KMS-11 (cell line): Measurements from ENCODE around the gene SLC49A3.

Source experiments
- H2AFZ ChIP-seq: fragments of 200-600 bp; sonication (generic); 2 replicates; pipeline ENCODE4 v1.6.1; 2016; ENCODE audit warnings: antibody characterized with exemption, mixed run types, low read depth
- H3K27ac ChIP-seq: fragments of 200-600 bp; sonication (generic); 2 replicates; pipeline ENCODE4 v1.6.1; 2016; ENCODE audit warnings: mild to moderate bottlenecking, mixed run types
- H3K27me3 ChIP-seq: fragments of 200-600 bp; sonication (generic); 2 replicates; pipeline ENCODE4 v1.6.1; 2017; ENCODE audit warnings: mild to moderate bottlenecking, low read depth, mixed run types, moderate library complexity; ENCODE audit not compliant: insufficient read depth
- H3K36me3 ChIP-seq: fragments of 200-600 bp; sonication (generic); 2 replicates; pipeline ENCODE4 v1.6.1; 2017; ENCODE audit warnings: mild to moderate bottlenecking, mixed run types; ENCODE audit not compliant: insufficient read depth
- H3K4me1 ChIP-seq: fragments of 200-600 bp; sonication (generic); 2 replicates; pipeline ENCODE4 v1.6.1; 2016; ENCODE audit warnings: mild to moderate bottlenecking, low read depth, mixed run types; ENCODE audit not compliant: poor library complexity, severe bottlenecking
- H3K4me2 ChIP-seq: fragments of 200-600 bp; sonication (generic); 2 replicates; pipeline ENCODE4 v1.7.0; 2016; ENCODE audit warnings: mild to moderate bottlenecking, mixed run types
- H3K4me3 ChIP-seq: fragments of 200-600 bp; sonication (generic); IDR thresholded peaks from 2 replicates; pipeline ENCODE4 v1.6.1; 2017; ENCODE audit warnings: low read depth, low read length, mixed read lengths; ENCODE audit not compliant: insufficient read depth
- H3K79me2 ChIP-seq: fragments of 200-600 bp; sonication (generic); 2 replicates; pipeline ENCODE4 v1.6.1; 2016; ENCODE audit warnings: low read depth, mixed run types; ENCODE audit not compliant: insufficient read depth
- H3K9ac ChIP-seq: fragments of 200-600 bp; sonication (generic); 2 replicates; pipeline ENCODE4 v1.6.1; 2016; ENCODE audit warnings: mild to moderate bottlenecking, mixed run types
- H4K20me1 ChIP-seq: fragments of 200-600 bp; sonication (generic); 2 replicates; pipeline ENCODE4 v1.6.1; 2016; ENCODE audit warnings: mild to moderate bottlenecking, mixed run types; ENCODE audit not compliant: insufficient read depth
- TF ChIP-seq, protein P1 (sequence below): fragments of 200-600 bp; sonication (generic); conservative IDR thresholded peaks from 2 replicates; pipeline ENCODE4 v1.6.1; 2017; ENCODE audit warnings: low read depth, mild to moderate bottlenecking, antibody characterized with exemption, low read length, moderate library complexity, mixed read lengths

Gene SLC49A3

GRCh38 chr4:704971-705277, 16.0 kb upstream of the SLC49A3 start:
- Histone ChIP-seq H3K79me2 (no peaks in the 10 kb centered on the region), H3K27ac (no peak overlapping the region), H2AFZ (peak overlapping the region; percentile 61; the same call in 1 of the 2 replicates), H4K20me1 (no peaks in the 10 kb centered on the region), H3K9ac (no peak overlapping the region), H3K4me2 (no peak overlapping the region), H3K4me3 (no peak overlapping the region), H3K4me1 (no peaks in the 10 kb centered on the region), H3K27me3 (no peaks in the 10 kb centered on the region), H3K36me3 (no peaks in the 10 kb centered on the region)
- TF ChIP-seq, protein P1, sequence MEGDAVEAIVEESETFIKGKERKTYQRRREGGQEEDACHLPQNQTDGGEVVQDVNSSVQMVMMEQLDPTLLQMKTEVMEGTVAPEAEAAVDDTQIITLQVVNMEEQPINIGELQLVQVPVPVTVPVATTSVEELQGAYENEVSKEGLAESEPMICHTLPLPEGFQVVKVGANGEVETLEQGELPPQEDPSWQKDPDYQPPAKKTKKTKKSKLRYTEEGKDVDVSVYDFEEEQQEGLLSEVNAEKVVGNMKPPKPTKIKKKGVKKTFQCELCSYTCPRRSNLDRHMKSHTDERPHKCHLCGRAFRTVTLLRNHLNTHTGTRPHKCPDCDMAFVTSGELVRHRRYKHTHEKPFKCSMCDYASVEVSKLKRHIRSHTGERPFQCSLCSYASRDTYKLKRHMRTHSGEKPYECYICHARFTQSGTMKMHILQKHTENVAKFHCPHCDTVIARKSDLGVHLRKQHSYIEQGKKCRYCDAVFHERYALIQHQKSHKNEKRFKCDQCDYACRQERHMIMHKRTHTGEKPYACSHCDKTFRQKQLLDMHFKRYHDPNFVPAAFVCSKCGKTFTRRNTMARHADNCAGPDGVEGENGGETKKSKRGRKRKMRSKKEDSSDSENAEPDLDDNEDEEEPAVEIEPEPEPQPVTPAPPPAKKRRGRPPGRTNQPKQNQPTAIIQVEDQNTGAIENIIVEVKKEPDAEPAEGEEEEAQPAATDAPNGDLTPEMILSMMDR, result no peak

DNA sequence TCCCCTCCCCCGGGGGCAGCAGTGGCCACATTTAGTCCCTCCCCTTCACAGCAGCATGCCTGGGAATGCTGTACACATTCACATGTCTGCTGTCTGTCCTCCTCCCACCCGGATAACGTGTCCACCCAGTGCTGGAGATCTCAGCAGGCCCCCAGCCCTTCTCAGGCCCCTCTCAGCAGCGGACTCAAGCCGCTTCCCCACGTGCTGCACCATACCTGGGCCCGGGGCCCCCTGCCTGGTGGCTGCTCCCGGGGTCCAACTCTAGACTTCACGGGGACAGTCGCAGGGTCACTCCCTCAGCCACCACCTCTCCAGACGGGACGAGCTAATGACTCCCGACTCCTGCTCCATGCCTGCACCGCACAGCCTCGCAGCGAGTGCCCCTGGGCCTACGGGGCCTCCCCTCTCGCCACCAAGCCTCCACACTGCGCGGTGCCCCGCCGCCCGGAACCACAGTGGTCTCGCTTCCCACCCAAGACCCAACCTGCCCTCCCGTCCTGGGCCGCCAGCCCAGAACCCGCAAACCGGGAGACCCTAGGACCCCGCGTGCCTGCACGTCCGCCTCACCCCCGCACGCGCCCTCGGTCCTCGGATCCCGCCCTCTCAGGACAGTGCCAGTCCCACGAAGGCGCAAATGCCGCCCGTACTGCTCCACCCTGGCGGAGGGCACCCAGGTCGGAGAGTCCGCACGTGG, 15.4 kb upstream of the SLC49A3 start:
- H3K79me2 ChIP-seq, result no peaks in the 10 kb centered on the region
- no peak overlapping the region for H3K9ac ChIP-seq
- H3K36me3 ChIP-seq, result no peaks in the 10 kb centered on the region
- TF ChIP-seq, protein P1, result no peak
- no peaks in the 10 kb centered on the region for H3K27me3 ChIP-seq
- H3K4me3 ChIP-seq, result no peak overlapping the region
- no peaks in the 10 kb centered on the region for H3K4me1 ChIP-seq
- no peak overlapping the region for H3K27ac ChIP-seq
- H2AFZ ChIP-seq, result no peak overlapping the region
- no peak overlapping the region for H3K4me2 ChIP-seq
- H4K20me1 ChIP-seq, result no peaks in the 10 kb centered on the region

DNA sequence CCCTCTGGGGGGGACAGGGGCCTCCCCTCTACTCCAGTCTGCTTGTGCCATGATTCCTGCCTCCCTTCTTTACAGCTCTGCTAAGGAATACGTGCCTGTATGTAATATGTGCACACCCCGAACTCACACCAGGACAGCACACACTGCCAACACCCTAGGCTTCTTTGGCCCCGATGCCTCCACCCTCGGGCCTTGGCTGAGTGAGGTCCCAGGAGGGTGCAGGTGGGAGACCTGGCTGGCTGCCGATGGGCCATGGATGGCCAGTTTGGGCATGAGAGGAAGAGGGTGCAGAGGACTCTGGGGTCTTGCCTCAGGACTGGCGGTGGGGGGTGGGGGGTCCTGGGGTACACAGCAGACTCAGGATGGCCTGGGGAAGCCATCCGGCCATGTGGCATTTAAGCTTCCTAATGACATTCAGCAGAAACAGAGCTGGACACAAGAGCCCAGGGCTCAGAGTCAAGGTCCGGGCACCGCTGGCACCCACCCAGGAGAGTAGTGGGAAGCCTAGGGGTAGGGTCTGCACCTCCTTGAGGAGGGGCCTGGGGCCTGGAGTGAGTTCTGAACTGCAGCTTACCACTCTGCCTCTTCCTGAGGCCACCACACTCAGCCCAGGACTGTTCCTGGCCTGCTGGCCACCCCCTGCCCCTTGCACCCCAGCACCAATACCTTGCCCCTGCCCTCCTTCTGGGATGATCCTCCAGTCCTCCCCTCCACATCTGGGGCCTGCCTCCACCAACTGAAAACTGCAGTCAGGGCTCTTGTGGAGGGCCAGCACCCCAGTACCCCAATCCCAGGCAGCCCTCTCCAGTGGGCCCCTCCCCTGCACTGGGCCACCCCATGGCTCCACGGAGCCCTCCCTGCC, 14.6 kb upstream of the SLC49A3 start:
- Histone ChIP-seq H3K4me3 (no peak overlapping the region), H3K9ac (no peak overlapping the region), H4K20me1 (no peaks in the 10 kb centered on the region), H3K27me3 (no peaks in the 10 kb centered on the region), H3K4me1 (no peaks in the 10 kb centered on the region), H3K27ac (no peak overlapping the region), H3K4me2 (no peak overlapping the region), H2AFZ (no peak overlapping the region), H3K36me3 (no peaks in the 10 kb centered on the region), H3K79me2 (no peaks in the 10 kb centered on the region)
- TF ChIP-seq, protein P1, result no peak

DNA sequence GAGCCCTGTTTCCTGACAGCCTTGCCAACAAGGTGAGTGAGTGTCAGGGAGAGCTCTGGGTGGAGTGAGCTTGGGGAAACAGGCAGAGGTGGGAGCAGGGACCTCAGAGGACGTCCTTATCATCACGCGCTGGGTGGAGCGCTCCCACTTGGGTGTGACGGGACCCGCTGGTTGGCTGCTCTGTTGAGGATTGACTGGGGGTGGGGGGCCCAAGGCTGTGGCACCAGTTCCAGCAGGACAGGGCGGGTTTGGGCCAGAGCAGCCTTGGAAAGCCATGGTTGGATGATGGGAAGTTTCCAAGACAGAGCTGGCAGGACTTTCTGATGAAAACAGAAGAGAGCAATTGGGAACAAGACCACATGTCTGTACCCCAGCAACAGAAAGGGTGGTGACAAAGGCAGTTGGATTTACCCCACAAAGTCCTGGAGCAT, 13.7 kb upstream of the SLC49A3 start:
- H3K9ac ChIP-seq, result no peak overlapping the region
- TF ChIP-seq, protein P1, result no peak

More for the DNA sequence above, 13.7 kb upstream of the SLC49A3 start:
- Histone ChIP-seq H3K4me1 (no peaks in the 10 kb centered on the region), H3K79me2 (no peaks in the 10 kb centered on the region), H3K27ac (no peak overlapping the region), H3K27me3 (no peaks in the 10 kb centered on the region), H4K20me1 (no peaks in the 10 kb centered on the region), H3K36me3 (no peaks in the 10 kb centered on the region), H3K4me2 (no peak overlapping the region), H3K4me3 (no peak overlapping the region), H2AFZ (no peak overlapping the region)
